ENCODE measurements around the gene REELD1. TPM values are rescaled to one million over a fixed set of nuclear protein-coding genes. Genes with fewer than 3 reads are reported as not detected.

The REELD1 gene
- total and polyA plus RNA-seq, 2 donors (not counting 3 experiments of a cell fraction or from before 2014, with no cell fraction given), result not detected

GRCh38 chr4:146235654-146236177 is 21.4 kb downstream of the REELD1 start:
- no peak for TF ChIP-seq CTCF (IDR thresholded peaks at IDR 0.05; ENCODE audit: extremely low read depth in 1 of 2, insufficient read depth in 1 of 2, low read depth in 1 of 2, low read length in 2 of 2)
- no peak for TF ChIP-seq MYC (IDR thresholded peaks at IDR 0.05; ENCODE audit: low read depth, low read length)
- TF ChIP-seq GATA2 (IDR thresholded peaks at IDR 0.05; ENCODE audit: insufficient read depth, insufficient read length, low read depth, low read length), result no peak
- no peak for TF ChIP-seq POLR2A (IDR thresholded peaks at IDR 0.05; ENCODE audit: low read depth, low read length)
- no peak for TF ChIP-seq FOS (IDR thresholded peaks at IDR 0.05; ENCODE audit: borderline replicate concordance, insufficient read depth, low read length)
- no peak for TF ChIP-seq JUN (IDR thresholded peaks at IDR 0.05; ENCODE audit: borderline replicate concordance, insufficient read depth, insufficient read length, low read depth)
- no peak for TF ChIP-seq MAX (IDR thresholded peaks at IDR 0.05; ENCODE audit: insufficient read depth, insufficient read length)
- no peak for TF ChIP-seq POLR2AphosphoS5 (IDR thresholded peaks at IDR 0.05; ENCODE audit: insufficient read depth, low read depth, low read length)
- POLR2A ChIA-PET, result no interaction called here
- Histone ChIP-seq H3K9me3 (replicated peaks; ENCODE audit: control insufficient read depth, insufficient read depth, low read length) (no peaks in the 10 kb centered on the region), H3K9ac (replicated peaks; ENCODE audit: extremely low read depth, insufficient read depth, low read length) (no peak overlapping the region), H3K79me2 (ENCODE audit: control insufficient read depth, insufficient read depth, low read length) (no peaks in the 10 kb centered on the region), H3K27ac (ENCODE audit: insufficient read depth, low read depth, low read length) (no peak overlapping the region), H2AFZ (ENCODE audit: low read depth, low read length) (no peak overlapping the region), H3K4me3 (replicated peaks in 1 of 3; ENCODE audit: insufficient read depth in 1 of 3, low read depth in 1 of 3, low read length in 3 of 3) (no peak overlapping the region), H3K4me2 (ENCODE audit: insufficient read depth, low read length) (no peak overlapping the region), H3K36me3 (ENCODE audit: control insufficient read depth in 2 of 2, extremely low read depth in 1 of 2, insufficient read depth in 2 of 2, low read length in 2 of 2) (no peaks in the 10 kb centered on the region), H3K27me3 (ENCODE audit: control insufficient read depth in 2 of 2, insufficient read depth in 2 of 2, low read length in 2 of 2) (no peaks in the 10 kb centered on the region), H3K9me1 (replicated peaks; ENCODE audit: control insufficient read depth, extremely low read depth, insufficient read depth, low read length) (no peaks in the 10 kb centered on the region), H4K20me1 (replicated peaks; ENCODE audit: control insufficient read depth, extremely low read depth, insufficient read depth, low read length) (no peaks in the 10 kb centered on the region), H3K4me1 (ENCODE audit: control insufficient read depth, extremely low read depth, insufficient read depth, low read length) (peaks cover 2% of the 10 kb centered on the region)
- BruUV-seq (replicated peaks), result no TSS peak
- intact Hi-C loops (cut with micrococcal nuclease), result no loop called here
- DNase-seq (ENCODE audit: low read depth, low spot score) (no peak), FAIRE-seq (no peak)
- dilution Hi-C loops (cut with MboI; ENCODE audit: extremely low pct_ligation_motif_present, low sequenced_read_pairs), result no loop called here
- CTCF ChIA-PET, result no interaction called here

All from endothelial cell of umbilical vein (primary cell).